ENCODE data around the gene ARPC5.
A peak's percentile ranks its signal among the peaks of the same experiment; 100 is the strongest.
"Not testable (repeated sequence)": the region's sequence is repeated elsewhere in the genome, so short reads cannot be mapped to it uniquely, and the experiment has no call there.

ARPC5 gene
- 127 to 161 (median 157) reads per million in 4 experiments for total RNA-seq

DNA sequence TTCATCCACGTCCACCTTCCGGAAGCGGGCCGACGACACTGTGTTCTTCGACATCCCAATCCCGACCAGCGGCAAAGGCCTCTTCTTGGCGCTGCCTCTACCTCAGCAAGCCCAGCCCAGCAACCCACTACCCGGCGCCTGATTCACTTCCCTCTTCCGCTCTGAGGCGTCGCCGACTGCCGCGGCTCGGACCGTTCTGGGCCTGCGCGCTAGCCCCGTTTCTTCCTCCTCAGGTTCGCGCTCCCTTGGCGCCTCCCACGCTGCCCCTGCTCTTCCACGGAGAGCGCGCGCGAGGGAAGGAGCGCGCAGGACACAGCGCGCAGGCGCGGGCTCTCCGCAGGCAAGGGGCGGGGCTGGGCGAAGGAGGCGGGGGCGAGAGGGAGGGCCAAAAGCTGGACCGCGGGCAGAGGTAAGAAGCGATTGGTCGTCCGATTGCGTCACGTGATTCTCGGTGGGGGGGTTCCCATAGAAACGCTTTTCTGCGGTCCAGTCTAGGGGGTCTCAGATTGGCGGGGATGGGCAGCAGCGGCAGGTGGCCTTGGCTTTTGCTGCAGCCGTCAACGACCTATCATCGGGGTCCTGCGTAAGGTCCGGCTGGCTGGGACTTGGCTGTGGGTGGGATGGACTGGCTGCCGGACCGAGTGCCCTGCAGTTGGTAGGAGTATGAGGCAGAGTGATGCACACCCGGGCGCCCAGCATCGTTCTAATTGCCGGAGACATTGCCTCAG, at the start of gene ARPC5:
ARPC5 (minus strand) TSS at position 178 of the 728 bp plus-strand sequence; CDS start at position 54, 124 bp downstream.
- peak; percentile 96 for DNase-seq

- no peak for DNase-seq
Measured at GRCh38 chr1:183685112-183685713, 49.6 kb upstream of the ARPC5 start.

DNA sequence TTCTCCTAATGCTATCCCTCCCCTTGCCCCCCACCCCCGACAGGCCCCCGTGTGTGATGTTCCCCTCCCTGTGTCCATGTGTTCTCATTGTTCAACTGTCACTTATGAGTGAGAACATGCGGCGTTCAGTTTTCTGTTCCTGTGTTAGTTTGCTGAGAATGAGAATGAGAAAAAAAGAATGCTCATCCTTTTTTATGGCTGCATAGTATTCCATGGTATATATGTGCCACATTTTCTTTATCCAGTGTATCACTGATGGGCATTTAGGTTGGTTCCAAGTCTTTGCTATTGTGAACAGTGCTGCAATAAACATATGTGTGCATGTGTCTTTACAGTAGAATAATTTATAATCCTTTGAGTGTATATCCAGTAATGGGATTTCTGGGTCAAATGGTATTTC, 43.8 kb upstream of the ARPC5 start:
- not testable (repeated sequence) for DNase-seq

DNA sequence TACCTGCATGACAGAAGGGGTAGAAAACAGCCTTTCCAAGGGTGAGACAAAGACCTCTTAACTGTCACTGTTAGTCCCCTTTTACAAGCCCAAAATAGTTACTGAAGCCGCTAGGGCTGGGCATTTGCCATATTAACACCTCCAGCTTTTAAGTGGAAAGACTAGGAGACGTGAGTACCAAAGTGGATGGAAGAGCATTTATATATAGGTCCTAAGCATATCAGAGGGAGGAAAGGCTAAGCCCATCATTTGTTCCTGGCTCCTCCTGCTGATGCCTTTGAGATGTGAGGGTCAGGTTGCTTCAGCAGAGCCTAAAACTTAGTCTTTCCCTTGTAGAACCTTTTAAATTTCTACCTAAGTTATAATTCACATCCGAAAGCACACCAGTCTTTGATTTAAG, 43.2 kb upstream of the ARPC5 start:
- DNase-seq: no peak

DNA sequence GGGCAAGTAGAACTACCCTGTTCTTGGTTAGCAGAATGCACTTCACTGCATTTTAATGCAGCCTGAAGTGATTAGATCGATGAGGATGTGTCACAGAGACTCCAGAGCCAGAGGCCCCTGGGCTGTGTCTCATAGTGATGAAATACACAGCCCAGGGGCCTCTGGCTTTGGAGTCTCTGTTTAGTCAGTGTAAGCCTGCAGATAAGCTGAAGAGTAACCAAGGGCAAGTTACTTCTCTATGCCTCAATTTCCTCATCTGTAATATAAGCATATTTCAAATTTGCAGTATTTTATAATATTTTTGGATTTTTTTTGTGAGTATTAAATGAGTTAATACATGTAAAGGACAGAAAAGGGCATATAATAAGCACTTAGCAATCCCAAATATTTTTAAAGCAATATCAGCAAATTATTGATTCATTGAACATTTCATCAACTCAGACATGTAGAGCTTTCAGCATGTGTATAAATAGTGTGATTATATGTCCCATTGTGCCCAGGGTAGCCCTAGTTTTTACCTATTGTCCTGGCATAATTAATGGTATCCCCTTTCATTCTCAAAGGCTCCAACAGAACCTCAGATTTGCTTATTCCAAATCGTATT, 41.1 kb upstream of the ARPC5 start:
- no peak for DNase-seq

- no peak for DNase-seq
Measured at GRCh38 chr1:183675883-183676585, 40.5 kb upstream of the ARPC5 start.

GRCh38 chr1:183675381-183675780, 39.8 kb upstream of the ARPC5 start:
- DNase-seq: no peak

- no peak for DNase-seq
Measured at GRCh38 chr1:183674886-183675285, 39.3 kb upstream of the ARPC5 start.

DNA sequence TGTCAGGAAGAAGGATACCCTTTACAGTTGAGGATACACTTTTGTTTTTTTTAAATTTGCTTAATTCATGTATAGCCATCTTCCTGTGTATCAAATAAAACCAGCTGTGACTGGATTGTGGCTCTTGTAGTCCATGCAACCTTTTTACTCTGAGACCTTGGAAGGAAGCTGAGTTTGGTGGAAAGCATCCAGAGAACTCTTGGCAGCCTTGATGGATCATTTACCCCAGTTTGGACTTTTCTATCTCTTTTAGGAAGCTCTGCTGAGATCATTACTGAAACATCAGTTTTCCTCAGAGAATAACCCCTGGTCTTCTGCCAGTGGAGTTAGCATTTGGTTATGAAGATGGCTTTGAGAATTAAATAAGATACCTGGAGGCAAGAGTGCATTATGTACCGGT, 38.8 kb upstream of the ARPC5 start:
- DNase-seq: no peak

DNA sequence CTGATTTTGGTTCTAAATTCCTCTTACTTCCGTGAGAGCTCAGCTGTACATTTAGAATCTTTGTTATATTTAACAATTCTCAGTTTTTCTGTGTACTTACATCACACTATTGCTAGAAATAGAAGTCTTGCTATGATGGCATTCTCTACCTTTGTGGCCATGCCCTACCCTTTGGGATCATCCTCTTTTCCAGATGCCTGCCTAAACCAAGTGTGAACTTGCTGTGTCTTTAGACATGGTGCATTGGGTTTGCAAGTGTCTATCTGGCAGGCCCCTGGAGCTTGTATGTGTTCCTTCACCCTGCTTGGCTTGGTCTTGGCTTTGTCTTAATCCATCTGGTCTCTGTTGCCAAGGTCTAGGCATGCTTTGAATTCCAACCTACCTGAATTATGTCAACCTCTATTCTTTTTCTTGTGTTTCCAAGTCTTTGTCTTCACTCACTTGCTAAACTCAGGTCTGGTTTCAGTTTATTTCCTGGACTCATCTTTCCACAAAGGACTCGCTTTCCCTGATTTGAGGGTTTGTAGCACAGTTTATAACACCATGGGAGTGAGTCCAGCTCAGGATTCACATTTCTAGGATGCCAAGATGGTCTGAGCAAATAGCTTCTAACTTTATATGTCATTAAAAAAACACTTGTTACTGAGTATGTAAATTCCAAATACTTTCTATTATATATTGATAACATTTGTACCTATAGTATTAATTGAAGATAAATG, 38.2 kb upstream of the ARPC5 start:
- no peak for DNase-seq

DNA sequence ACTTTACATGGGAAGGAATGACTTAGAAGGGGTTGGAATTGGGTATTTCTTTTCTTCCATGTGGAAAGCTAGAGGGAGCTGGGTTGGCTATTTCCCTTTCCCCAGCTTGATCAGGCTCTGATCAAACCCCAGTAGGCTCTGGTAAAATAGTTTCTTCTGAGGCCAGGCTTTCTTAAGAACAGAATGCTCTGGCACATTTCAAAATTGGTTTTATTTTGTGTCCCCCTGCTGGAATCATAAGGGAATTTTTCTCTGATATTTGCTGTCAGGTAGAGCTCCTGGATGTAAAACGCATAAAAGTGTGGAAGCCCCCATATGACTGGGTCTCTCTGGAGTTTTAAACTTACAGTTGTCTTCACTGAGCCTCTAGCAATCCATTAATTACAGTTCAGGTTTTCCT, 34.6 kb upstream of the ARPC5 start:
- DNase-seq: no peak

DNA sequence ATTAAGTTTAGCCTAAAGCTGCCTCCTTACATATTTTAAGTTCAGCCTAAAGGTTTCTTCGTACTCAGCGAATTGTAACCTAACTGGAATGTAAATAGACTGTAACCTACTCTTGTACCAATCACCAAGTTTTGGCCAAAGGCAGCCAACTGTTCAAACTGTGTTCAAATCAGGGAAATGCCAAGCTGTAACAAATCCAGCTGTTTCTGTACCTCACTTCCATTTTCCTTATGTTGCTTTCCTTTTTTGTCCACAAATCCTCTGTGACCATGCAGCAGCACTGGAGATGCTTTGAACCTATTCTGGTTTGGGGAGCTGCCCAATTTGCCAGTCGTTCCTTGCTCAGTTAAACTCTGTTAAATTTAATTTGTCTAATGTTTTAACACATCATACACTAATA, 20.8 kb upstream of the ARPC5 start:
- no peak for DNase-seq

DNA sequence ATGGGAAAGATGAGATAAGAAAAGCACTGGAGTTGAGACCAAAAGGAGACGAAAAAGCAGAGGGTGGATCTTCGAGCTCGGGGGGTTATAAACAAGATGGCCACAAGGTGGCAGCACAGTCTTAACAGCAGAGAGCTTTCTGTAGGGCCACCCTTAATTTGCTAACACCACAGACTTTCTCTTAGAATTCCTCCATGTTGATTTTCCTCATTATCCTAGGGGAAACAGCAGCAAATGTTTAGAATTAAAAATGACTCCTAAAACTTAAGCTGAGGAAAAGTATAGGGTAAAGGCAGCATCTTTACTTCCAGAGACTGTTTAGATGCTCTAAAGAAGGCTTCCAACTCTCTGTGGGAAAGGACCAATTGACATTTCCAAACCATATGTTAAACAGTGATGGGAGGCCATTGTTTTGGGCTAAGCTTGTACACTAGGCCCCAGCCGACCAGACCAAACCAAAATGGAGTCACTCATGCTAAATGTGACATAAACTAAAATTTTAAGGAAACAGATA, 20.0 kb upstream of the ARPC5 start:
- peak; percentile 56 for DNase-seq

DNA sequence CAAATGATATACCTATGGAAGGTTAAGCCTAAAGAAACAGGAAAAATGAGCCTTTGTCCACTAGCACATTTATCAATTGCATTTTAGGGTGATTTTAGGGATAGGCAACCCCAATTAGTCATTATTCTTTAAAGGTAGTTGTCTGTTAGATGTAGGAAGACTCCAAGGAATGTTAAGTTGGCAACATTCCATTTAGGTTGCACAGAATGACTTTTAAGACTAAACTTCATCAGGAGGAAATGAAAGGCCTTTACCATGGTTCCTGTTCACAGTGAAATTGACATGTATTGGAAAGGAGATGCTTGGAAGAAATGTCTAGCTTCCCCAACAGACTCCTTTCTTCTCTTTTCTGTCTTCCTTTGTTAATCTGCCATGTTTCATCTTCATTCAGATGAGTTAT, 19.1 kb upstream of the ARPC5 start:
- DNase-seq: no peak

DNA sequence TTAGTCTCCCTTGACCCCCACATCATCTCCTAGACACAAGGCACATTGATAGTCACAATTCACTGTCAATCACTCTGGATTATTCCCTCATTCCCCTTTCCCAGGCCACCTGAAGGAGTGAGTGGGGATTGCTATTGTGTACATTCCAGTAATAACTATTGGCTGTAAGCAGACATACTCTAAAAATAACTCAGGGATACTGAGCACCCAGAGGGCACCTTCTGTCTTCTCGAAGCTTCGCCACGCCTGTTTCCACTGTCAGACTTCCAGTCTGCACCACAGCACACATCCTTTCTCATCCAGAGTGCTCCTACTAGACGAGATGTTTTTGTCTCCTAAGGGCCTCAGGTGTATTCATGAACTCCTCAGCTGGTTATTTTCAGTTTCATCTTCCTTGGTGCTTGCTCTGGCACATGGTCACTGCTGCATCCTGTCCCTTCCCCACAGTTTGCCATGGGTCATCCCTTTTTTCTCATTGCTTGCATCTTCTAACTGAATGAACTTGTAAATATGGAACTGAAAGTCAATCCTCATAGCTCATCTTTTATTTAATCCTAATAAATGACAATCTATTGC, 18.4 kb upstream of the ARPC5 start:
- DNase-seq: no peak

DNA sequence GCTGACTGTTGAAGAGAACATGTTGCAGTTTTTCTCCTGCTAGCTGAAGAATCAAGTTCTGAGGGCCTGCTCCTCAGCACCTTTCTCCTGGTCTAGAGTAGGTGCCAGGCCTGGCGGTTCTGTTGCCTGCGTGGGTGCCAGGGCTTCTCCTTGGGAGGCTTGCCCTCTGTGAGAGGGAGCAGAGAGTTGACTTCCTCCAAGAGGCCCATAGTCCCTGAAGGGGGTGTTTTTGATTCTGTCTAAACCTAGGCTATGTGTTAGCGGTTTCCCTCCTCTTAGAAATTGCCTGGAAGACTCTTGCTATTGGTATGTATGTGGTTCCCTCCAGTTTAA, 17.8 kb upstream of the ARPC5 start:
- no peak for DNase-seq

- DNase-seq: no peak
Measured at GRCh38 chr1:183652547-183653461, 17.2 kb upstream of the ARPC5 start, which contains the start of gene APOBEC4. TSS of gene APOBEC4 (minus strand) at chr1:183653316. CDS start at chr1:183648781, 4,535 bp downstream.

DNA sequence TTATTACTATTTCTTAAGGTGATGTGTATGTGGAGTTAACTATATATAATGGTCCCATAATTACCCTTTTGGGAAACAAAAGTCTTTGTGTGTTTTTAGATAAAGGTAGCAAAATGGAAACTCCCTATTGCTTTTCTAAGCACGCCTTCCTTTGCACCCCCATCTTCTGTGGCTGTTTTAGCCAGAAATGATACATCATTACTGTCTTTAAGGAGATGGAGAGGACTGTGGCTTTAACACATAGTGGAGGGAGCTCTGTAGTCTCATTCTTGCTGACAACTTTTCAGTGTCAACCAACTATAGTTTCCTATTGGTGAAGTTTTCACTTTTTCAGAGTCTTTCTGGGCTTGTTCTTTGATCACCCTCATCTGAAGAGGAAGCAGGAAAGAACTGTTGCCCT, 16.5 kb upstream of the ARPC5 start:
- DNase-seq: no peak

DNA sequence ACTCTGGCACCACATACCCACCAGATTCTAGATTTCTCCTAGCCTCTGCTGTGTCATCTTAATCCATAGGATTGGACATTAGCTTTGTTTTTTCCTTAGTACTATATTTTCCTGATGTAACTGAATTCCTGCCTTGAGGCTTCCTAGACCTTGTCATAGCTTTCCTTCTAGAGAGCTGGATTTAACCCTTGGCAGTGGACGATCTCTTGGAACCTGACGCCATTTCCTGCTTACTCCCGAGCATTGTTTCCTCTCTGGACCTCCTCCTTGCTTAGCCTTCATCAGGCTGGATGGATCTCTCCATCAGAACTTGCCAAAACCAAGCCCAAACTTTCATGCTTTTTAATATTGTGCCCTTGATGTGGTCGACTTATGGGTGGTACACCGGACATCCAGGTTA, 16.0 kb upstream of the ARPC5 start:
- DNase-seq: no peak

- DNase-seq: no peak
Measured at GRCh38 chr1:183648042-183648441, 12.5 kb upstream of the ARPC5 start.

DNA sequence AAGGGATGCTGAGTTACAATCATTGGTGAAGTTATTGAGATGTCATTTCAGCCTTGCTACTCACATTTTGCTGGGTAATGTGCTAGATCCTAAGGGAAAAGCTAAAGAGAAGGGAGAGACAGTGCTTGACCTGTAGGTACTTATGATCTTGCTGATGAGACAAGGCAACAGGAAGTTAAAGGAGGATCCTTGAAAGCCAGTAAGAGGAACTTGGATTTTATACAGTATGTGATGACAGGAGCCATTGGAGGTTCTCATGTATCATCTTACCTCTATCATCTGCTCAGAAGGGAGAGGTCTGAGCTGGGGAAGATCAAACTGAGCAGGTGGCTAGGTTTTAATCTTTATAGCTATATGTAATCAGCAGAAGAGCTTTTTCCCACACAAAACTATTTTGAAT, 11.2 kb upstream of the ARPC5 start:
- no peak for DNase-seq
